ENCODE measurements around the gene GALNT15. TPM values are rescaled to one million over a fixed set of nuclear protein-coding genes. Genes with fewer than 3 reads are reported as not detected.

GALNT15 gene
- total and polyA plus RNA-seq, 2 donors from 2014 or later, result 5.5 to 39.9 TPM

- H3K9me3 ChIP-seq (ENCODE audit: control insufficient read depth in 2 of 3, insufficient read depth in 1 of 3, low read length in 3 of 3), result peaks cover 0 to 2% (median 0%) of the 10 kb centered on the region in 3 donors
- no peaks in the 10 kb centered on the region for H3K27me3 ChIP-seq (ENCODE audit: control insufficient read depth, insufficient read depth, low read length)
- no peak overlapping the region for H3K4me3 ChIP-seq (ENCODE audit: low read length in 3 of 3)
- no peak overlapping the region for H3K9ac ChIP-seq (ENCODE audit: low read length in 3 of 3)
- FAIRE-seq (no peak), DNase-seq (no peak)
- no peaks in the 10 kb centered on the region for H3K36me3 ChIP-seq (ENCODE audit: control insufficient read depth in 2 of 3, insufficient read depth in 3 of 3, low read length in 3 of 3)
- intact Hi-C loops (cut with DNase I), result no loop called here
- TF ChIP-seq CTCF (IDR thresholded peaks at IDR 0.05; ENCODE audit: borderline replicate concordance, extremely low read depth, insufficient read depth), result no peak
- H3K4me1 ChIP-seq (ENCODE audit: control insufficient read depth in 2 of 3, insufficient read depth in 2 of 3, low read depth in 1 of 3, low read length in 3 of 3), result peaks cover 0 to 8% (median 3%) of the 10 kb centered on the region in 3 donors
- no peak overlapping the region for H3K27ac ChIP-seq (ENCODE audit: low read depth in 2 of 2, low read length in 2 of 2)
These were observed 6.9 kb downstream of the GALNT15 start for GRCh38 chr3:16181361-16181760.

DNA sequence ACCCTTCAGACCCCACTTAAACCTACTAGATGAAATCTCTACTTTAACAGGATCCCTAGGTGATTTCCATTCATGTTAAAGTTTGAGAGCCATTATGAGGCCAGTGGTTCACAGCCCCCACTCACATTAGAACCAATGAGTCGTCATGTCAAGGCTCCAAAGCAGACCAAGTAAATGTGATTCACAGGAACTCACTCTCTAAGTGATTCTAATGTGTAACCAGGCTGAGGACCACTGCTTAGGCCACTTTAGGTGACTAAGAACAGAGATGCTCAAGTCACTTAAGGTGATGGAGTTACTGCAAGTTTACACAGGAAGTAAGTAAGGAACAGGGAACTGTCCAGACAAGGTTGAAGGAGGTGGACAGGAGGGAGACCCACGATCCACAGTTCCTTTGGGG, 7.7 kb downstream of the GALNT15 start:
- intact Hi-C loops (cut with DNase I), result no loop called here
- FAIRE-seq (no peak), DNase-seq (no peak)
- Histone ChIP-seq H3K9me3 (ENCODE audit: control insufficient read depth in 2 of 3, insufficient read depth in 1 of 3, low read length in 3 of 3) (peaks cover 0 to 2% (median 0%) of the 10 kb centered on the region in 3 donors), H3K36me3 (ENCODE audit: control insufficient read depth in 2 of 3, insufficient read depth in 3 of 3, low read length in 3 of 3) (no peaks in the 10 kb centered on the region), H3K27ac (ENCODE audit: low read depth in 2 of 2, low read length in 2 of 2) (no peak overlapping the region), H3K4me3 (ENCODE audit: low read length in 3 of 3) (no peak overlapping the region), H3K27me3 (ENCODE audit: control insufficient read depth, insufficient read depth, low read length) (no peaks in the 10 kb centered on the region), H3K4me1 (ENCODE audit: control insufficient read depth in 2 of 3, insufficient read depth in 2 of 3, low read depth in 1 of 3, low read length in 3 of 3) (peaks cover 0 to 8% (median 3%) of the 10 kb centered on the region in 3 donors), H3K9ac (ENCODE audit: low read length in 3 of 3) (no peak overlapping the region)
- no peak for TF ChIP-seq CTCF (IDR thresholded peaks at IDR 0.05; ENCODE audit: borderline replicate concordance, extremely low read depth, insufficient read depth)

GRCh38 chr3:16182612-16183011, 8.1 kb downstream of the GALNT15 start:
- H3K4me3 ChIP-seq (ENCODE audit: low read length in 3 of 3), result no peak overlapping the region
- H3K27ac ChIP-seq (ENCODE audit: low read depth in 2 of 2, low read length in 2 of 2), result no peak overlapping the region
- no peaks in the 10 kb centered on the region for H3K36me3 ChIP-seq (ENCODE audit: control insufficient read depth in 2 of 3, insufficient read depth in 3 of 3, low read length in 3 of 3)
- TF ChIP-seq CTCF (IDR thresholded peaks at IDR 0.05; ENCODE audit: borderline replicate concordance, extremely low read depth, insufficient read depth), result no peak
- H3K9me3 ChIP-seq (ENCODE audit: control insufficient read depth in 2 of 3, insufficient read depth in 1 of 3, low read length in 3 of 3), result peaks cover 0 to 2% (median 0%) of the 10 kb centered on the region in 3 donors
- FAIRE-seq, result no peak
- intact Hi-C loops (cut with DNase I), result no loop called here
- H3K4me1 ChIP-seq (ENCODE audit: control insufficient read depth in 2 of 3, insufficient read depth in 2 of 3, low read depth in 1 of 3, low read length in 3 of 3), result peaks cover 0 to 7% (median 3%) of the 10 kb centered on the region in 3 donors
- no peak for DNase-seq
- no peaks in the 10 kb centered on the region for H3K27me3 ChIP-seq (ENCODE audit: control insufficient read depth, insufficient read depth, low read length)
- no peak overlapping the region for H3K9ac ChIP-seq (ENCODE audit: low read length in 3 of 3)

DNA sequence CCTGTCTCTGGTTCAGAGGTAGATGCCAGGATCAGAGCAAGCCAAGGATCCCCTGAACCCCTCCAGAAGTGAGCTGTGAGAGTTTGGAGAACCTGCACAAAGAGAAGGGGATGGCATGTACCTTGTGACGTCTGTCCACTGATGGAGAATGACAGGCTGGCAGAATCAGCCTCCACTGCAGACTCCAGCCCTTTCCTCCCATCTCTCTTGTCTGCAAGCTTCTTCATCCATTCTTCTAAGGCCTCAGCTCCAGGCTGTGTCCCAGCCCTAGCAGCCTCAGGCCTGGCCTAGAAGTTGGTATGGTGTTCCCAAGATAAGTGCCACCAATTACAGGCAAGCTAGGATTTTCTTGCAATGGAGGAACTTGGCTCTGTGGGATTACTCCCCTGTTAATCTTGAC, 8.6 kb downstream of the GALNT15 start:
- no peak overlapping the region for H3K9ac ChIP-seq (ENCODE audit: low read length in 3 of 3)
- no peak overlapping the region for H3K27ac ChIP-seq (ENCODE audit: low read depth in 2 of 2, low read length in 2 of 2)
- intact Hi-C loops (cut with DNase I), result no loop called here
- no peaks in the 10 kb centered on the region for H3K36me3 ChIP-seq (ENCODE audit: control insufficient read depth in 2 of 3, insufficient read depth in 3 of 3, low read length in 3 of 3)
- H3K4me3 ChIP-seq (ENCODE audit: low read length in 3 of 3), result no peak overlapping the region
- DNase-seq, result no peak
- no peak for TF ChIP-seq CTCF (IDR thresholded peaks at IDR 0.05; ENCODE audit: borderline replicate concordance, extremely low read depth, insufficient read depth)
- H3K4me1 ChIP-seq (ENCODE audit: control insufficient read depth in 2 of 3, insufficient read depth in 2 of 3, low read depth in 1 of 3, low read length in 3 of 3), result peaks cover 0 to 2% (median 1%) of the 10 kb centered on the region in 3 donors
- FAIRE-seq, result no peak
- H3K9me3 ChIP-seq (ENCODE audit: control insufficient read depth in 2 of 3, insufficient read depth in 1 of 3, low read length in 3 of 3), result no peaks in the 10 kb centered on the region
- no peaks in the 10 kb centered on the region for H3K27me3 ChIP-seq (ENCODE audit: control insufficient read depth, insufficient read depth, low read length)
